Astrocyte of the cerebellum (primary cell): ENCODE data around the gene SOWAHD.

Experiments used
- DNase-seq: peaks from one replicate; pipeline ENCODE4 v3.0.0-alpha.2; 2011; ENCODE audit warnings: low read depth
- H3K4me3 ChIP-seq: 2 replicates; pipeline ENCODE4 v1.5.1; 2011; ENCODE audit warnings: mild to moderate bottlenecking, low read depth, low read length, moderate library complexity
- CTCF ChIP-seq: IDR thresholded peaks from 2 replicates; pipeline ENCODE4 v1.5.1; 2012; ENCODE audit warnings: low read length, low read depth, moderate library complexity, mild to moderate bottlenecking; ENCODE audit errors: missing control alignments
- in situ Hi-C: cut with HindIII; loops from 2 replicates; pipeline ENCODE4 v1.10.0; 2017; ENCODE audit warnings: low sequenced_read_pairs

The SOWAHD gene, protein sequence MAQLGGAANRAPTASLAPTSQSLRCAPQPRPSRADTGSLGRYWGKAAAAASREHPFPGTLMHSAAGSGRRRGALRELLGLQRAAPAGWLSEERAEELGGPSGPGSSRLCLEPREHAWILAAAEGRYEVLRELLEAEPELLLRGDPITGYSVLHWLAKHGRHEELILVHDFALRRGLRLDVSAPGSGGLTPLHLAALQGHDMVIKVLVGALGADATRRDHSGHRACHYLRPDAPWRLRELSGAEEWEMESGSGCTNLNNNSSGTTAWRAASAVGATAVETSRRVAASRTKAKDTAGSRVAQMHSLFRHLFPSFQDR

DNA sequence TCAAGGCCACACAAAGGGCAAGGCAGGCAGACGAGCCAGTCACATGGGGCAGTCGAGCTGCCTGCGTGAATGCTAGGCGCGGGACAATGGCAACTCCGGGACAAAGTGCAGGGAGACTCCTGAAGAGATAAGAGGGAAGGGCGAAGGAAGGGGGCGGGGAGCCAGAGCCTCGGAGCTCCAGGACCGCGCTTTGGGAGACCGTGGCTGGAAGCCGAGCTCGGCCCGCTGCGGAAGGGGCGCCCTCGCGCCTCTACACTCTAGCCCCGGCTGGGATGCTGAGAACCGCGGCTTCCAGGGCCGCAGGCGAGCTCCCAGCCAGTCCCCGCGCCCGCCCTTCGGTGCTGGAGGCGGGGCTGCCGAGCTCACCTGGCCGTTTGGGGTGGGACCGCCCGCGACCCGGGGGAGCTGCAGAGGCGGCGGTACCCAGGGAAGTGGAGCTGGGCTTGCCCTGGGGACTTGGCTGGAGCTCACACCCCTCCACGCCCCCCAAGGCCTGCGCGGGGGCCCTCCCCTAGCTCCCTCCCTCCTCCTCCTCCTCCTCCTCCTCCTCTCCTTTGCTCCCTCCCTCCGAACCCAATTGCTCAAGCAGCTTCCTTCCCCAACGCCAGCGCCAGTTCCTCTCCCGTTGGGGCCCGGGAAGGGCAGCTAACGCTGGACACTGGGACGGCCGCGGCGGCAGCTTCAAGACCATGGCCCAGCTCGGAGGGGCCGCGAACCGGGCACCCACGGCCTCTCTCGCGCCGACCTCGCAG is at the start of gene SOWAHD:
TSS of gene SOWAHD (plus strand) at position 610 of the 752 bp plus-strand sequence. CDS start at position 690, 80 bp downstream.
- no peak for TF ChIP-seq CTCF
- no peak for DNase-seq
- H3K4me3 ChIP-seq, result peak within 1 kb of the TSS; percentile 37
- in situ Hi-C loops, result no loop called here

DNA sequence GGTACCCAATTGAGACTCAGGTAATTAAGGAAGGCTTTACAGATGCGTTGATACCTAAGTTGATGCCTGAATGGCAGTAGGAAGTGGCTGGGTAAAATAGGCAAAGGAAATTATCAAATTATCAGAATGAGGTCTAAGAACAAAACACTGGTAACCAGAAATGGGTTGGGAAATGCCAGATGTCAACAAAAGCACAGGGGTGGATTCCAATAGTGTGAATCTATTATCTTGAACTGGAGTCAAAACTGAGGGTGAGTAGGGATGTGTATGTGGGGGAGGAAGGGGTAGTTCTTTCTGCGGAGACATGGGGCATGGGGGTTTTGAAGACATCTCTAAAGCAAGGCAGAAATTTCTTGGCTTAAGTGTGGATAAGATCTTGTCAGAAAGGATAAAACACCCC is 49.5 kb upstream of the SOWAHD start:
- no peak for DNase-seq
- no peak overlapping the region for H3K4me3 ChIP-seq
- in situ Hi-C loops, result no loop called here
- TF ChIP-seq CTCF, result no peak

GRCh38 chrX:119709630-119710029 is 48.8 kb upstream of the SOWAHD start:
- in situ Hi-C loops, result no loop called here
- no peak overlapping the region for H3K4me3 ChIP-seq
- DNase-seq, result no peak
- no peak for TF ChIP-seq CTCF

DNA sequence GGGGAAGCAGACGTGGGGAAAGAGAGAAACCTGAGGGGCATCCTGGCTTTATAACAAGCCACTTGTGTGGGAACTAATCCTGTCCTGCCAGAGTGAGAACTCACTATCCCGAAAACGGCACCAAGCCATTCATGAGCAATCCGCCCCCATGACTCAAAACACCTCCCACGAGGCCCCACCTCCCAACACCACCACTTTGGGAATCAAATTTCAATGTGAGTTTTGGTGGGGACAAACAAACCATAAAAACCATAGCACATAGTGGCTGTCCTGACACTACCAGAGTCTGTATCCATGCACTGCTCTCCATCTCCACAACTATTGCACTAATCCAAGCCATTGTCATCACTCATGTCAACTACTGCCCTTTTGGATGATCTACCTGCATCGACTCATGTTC is 36.9 kb upstream of the SOWAHD start:
- in situ Hi-C loops, result no loop called here
- no peak for DNase-seq
- no peak overlapping the region for H3K4me3 ChIP-seq
- TF ChIP-seq CTCF, result no peak

- in situ Hi-C loops, result no loop called here
- H3K4me3 ChIP-seq, result no peak overlapping the region
- no peak for TF ChIP-seq CTCF
- no peak for DNase-seq
These were observed 36.5 kb upstream of the SOWAHD start for GRCh38 chrX:119721926-119722325.

- no peak for DNase-seq
- H3K4me3 ChIP-seq, result no peak overlapping the region
- in situ Hi-C loops, result no loop called here
- TF ChIP-seq CTCF, result no peak
These were observed 31.4 kb upstream of the SOWAHD start for GRCh38 chrX:119726900-119727555.
